Immature natural killer cell (primary cell): ENCODE data around the gene PAM16. TPM values are rescaled to one million over a fixed set of nuclear protein-coding genes. Genes with fewer than 3 reads are reported as not detected.
A peak's percentile ranks its signal among the peaks of the same experiment; 100 is the strongest.

Experiments
- DNase-seq, 3 donors: peaks; one replicate each; pipeline ENCODE4 v3.0.0; 2022; ENCODE audit warnings: mixed read lengths in 1 of 3
- H3K27ac Mint-ChIP-seq, 6 donors: one replicate each; pipeline ENCODE4 v1.8.0; 2020; ENCODE audit warnings: mixed read lengths in 6 of 6, mild to moderate bottlenecking in 5 of 6, inconsistent platforms in 4 of 6, moderate library complexity in 3 of 6
- H3K27me3 Mint-ChIP-seq, 3 donors: one replicate each; pipeline ENCODE4 v1.8.0; 2020 to 2021; ENCODE audit warnings: low read depth in 3 of 3, mild to moderate bottlenecking in 3 of 3, mixed read lengths in 3 of 3, moderate library complexity in 3 of 3, inconsistent platforms in 1 of 3
- H3K36me3 Mint-ChIP-seq, 3 donors: one replicate each; pipeline ENCODE4 v1.8.0; 2020; ENCODE audit warnings: mixed read lengths in 3 of 3, inconsistent platforms in 2 of 3, mild to moderate bottlenecking in 2 of 3
- H3K4me1 Mint-ChIP-seq, 2 donors: one replicate each; pipeline ENCODE4 v1.8.0; 2020; ENCODE audit warnings: inconsistent platforms in 2 of 2, mild to moderate bottlenecking in 2 of 2, mixed read lengths in 2 of 2, moderate library complexity in 1 of 2
- H3K4me3 Mint-ChIP-seq, 5 donors: one replicate each; pipeline ENCODE4 v1.8.0; 2020; ENCODE audit warnings: mild to moderate bottlenecking in 5 of 5, mixed read lengths in 5 of 5, inconsistent platforms in 3 of 5, moderate library complexity in 3 of 5
- H3K9me3 Mint-ChIP-seq, 6 donors: one replicate each; pipeline ENCODE4 v1.8.0; 2020; ENCODE audit warnings: mild to moderate bottlenecking in 6 of 6, mixed read lengths in 6 of 6, inconsistent platforms in 4 of 6, moderate library complexity in 3 of 6
- polyA plus RNA-seq, 3 donors: library from polyadenylated mRNA; unstranded; fragments of 300-500 nt; fragmentation: Illumina TruSeq; gene quantifications; one replicate each; pipeline ENCODE4 v1.2.3, GENCODE V29; 2021

Gene PAM16
- polyA plus RNA-seq, 3 donors from 2014 or later: 32.9 to 61.6 (median 36.3) TPM

DNA sequence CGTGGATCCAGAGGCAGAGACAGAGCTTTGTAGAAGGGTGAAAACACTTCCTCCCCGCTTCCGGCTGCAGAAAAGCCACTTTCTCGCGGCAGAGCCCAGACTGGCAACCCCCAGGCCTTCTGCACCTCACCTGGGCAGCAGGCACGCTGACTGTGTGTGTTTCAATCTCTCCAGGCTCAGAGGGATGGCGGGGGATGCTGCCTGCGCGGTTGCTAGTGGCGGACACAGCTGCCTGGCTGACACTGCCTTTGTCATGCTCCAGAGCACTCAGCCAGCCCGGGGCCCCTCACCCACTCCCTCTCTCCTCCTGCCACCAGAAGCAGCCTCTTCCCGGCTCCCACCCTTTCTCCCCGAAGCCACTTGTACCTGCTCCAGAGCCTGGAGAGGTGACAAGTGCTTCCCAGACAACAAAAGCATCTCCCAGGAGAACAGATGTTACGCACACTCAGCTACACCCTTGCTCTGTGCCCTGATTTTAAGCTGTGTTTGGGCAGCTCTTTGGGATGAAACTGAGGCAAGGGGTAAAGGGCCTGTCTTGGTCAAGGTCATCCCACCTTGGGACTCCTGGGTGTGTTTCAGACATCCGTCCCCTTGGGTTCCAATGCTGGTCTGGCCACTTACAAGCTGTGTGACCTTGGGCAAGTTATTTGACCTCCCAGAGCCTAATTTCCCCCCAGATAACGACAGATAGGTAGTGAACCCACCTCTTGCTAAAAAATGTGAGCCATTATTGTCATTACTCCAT, 44.5 kb downstream of the PAM16 start:
- DNase-seq: peak; percentile 38 to 51 (median 50)
- peaks cover 17% of the 10 kb centered on the region in 2 donors for H3K4me1 Mint-ChIP-seq
- peak overlapping the region; percentile 98 to 100 (median 99) for H3K27ac Mint-ChIP-seq
- H3K27me3 Mint-ChIP-seq: peaks cover 4 to 10% (median 5%) of the 10 kb centered on the region in 3 donors
- H3K9me3 Mint-ChIP-seq: no peaks in the 10 kb centered on the region
- peaks cover 0 to 7% (median 0%) of the 10 kb centered on the region in 3 donors for H3K36me3 Mint-ChIP-seq
- H3K4me3 Mint-ChIP-seq: peak overlapping the region; percentile 90 to 96 (median 95)

- H3K4me3 Mint-ChIP-seq: no peak overlapping the region
- peaks cover 17% of the 10 kb centered on the region in 2 donors for H3K4me1 Mint-ChIP-seq
- peaks cover 4 to 10% (median 5%) of the 10 kb centered on the region in 3 donors for H3K27me3 Mint-ChIP-seq
- peak overlapping the region in 2 of 6 donors; percentile 27 to 30 for H3K27ac Mint-ChIP-seq
- no peak for DNase-seq
- no peaks in the 10 kb centered on the region for H3K9me3 Mint-ChIP-seq
- H3K36me3 Mint-ChIP-seq: peaks cover 0 to 11% (median 0%) of the 10 kb centered on the region in 3 donors
Observed at GRCh38 chr16:4303973-4304372, 47.1 kb downstream of the PAM16 start.

GRCh38 chr16:4301968-4302367, 49.2 kb downstream of the PAM16 start:
- DNase-seq: no peak
- Mint-ChIP-seq H3K4me3 (no peak overlapping the region), H3K36me3 (peaks cover 0 to 7% (median 0%) of the 10 kb centered on the region in 3 donors), H3K9me3 (no peaks in the 10 kb centered on the region), H3K27me3 (peaks cover 3 to 4% (median 4%) of the 10 kb centered on the region in 3 donors), H3K4me1 (peaks cover 12 to 13% of the 10 kb centered on the region in 2 donors), H3K27ac (no peak overlapping the region)

DNA sequence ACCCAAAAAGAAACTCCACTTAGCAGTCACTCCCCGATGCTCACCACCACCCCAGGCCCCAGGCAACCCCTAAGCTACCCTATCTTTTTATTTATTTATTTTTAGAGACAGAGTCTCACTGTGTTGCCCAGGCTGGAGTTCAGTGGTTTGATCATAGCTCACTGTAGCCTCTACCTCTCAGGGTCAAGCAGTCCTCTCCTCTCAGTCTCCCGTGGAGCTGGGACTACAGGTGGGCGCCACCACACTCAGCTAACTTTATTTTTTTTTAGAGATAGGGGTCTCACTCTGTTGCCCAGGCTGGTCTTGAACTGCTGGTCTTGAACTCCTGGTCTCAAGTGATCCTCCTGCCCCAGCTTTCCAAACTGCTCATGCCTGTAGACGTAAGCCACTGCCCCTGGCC, 49.9 kb downstream of the PAM16 start:
- H3K27me3 Mint-ChIP-seq: peaks cover under 1 to 3% (median 2%) of the 10 kb centered on the region in 3 donors
- H3K27ac Mint-ChIP-seq: no peak overlapping the region
- peaks cover 4 to 5% of the 10 kb centered on the region in 2 donors for H3K4me1 Mint-ChIP-seq
- DNase-seq: no peak
- no peaks in the 10 kb centered on the region for H3K9me3 Mint-ChIP-seq
- H3K4me3 Mint-ChIP-seq: no peak overlapping the region
- H3K36me3 Mint-ChIP-seq: peaks cover 0 to 7% (median 0%) of the 10 kb centered on the region in 3 donors

DNA sequence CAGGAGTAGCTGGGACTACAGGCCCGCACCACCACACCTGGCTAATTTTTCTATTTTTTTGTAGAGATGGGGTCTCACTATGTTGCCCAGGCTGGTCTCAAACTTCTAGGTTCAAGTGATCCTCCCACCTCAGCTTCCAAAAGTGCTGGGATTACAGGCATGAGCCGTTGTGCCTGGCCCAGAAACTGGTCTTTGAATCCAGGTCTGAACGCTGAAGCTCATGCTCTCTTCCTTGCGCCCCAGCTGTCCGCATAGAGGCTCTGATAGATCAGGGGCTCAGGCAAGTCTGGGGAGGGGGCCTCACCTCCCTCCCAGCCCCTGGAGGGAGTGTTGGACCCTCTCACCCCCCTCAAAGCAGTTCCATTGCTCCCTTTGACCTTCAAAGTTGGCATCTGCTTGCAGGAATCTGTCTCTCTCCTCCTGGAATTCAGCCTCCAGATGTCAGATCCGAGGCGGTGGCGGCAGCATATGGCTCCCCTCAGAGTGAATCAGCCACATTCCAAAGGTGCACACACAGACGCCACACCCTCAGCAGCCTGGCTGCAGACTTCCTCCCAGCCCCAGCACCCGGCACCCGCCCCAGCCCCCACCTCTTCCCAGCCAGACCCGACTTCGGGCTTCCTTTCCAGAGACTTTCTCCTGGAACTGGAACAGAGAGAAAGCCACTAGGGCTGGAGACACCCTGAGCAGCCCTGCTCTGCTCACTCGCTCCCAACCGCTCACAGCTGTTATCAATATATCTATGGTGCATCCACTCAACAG, 52.2 kb downstream of the PAM16 start:
- Mint-ChIP-seq H3K27ac (no peak overlapping the region), H3K4me3 (no peak overlapping the region), H3K27me3 (no peaks in the 10 kb centered on the region), H3K36me3 (peaks cover 0 to 7% (median 0%) of the 10 kb centered on the region in 3 donors), H3K9me3 (no peaks in the 10 kb centered on the region), H3K4me1 (no peaks in the 10 kb centered on the region)
- DNase-seq: no peak

GRCh38 chr16:4297480-4297879, 53.6 kb downstream of the PAM16 start:
- Mint-ChIP-seq H3K27ac (no peak overlapping the region), H3K36me3 (peaks cover 0 to 7% (median 0%) of the 10 kb centered on the region in 3 donors), H3K9me3 (no peaks in the 10 kb centered on the region), H3K4me3 (no peak overlapping the region), H3K27me3 (peaks cover 0 to 2% (median 0%) of the 10 kb centered on the region in 3 donors), H3K4me1 (no peaks in the 10 kb centered on the region)
- no peak for DNase-seq

- Mint-ChIP-seq H3K4me1 (no peaks in the 10 kb centered on the region), H3K36me3 (no peaks in the 10 kb centered on the region), H3K4me3 (no peak overlapping the region)
Observed at GRCh38 chr16:4295581-4295980, 55.5 kb downstream of the PAM16 start.

GRCh38 chr16:4293822-4294457, 57.2 kb downstream of the PAM16 start:
- Mint-ChIP-seq H3K27me3 (peaks cover 0 to 4% (median 2%) of the 10 kb centered on the region in 3 donors), H3K9me3 (no peaks in the 10 kb centered on the region), H3K4me1 (no peaks in the 10 kb centered on the region), H3K36me3 (no peaks in the 10 kb centered on the region), H3K4me3 (no peak overlapping the region), H3K27ac (no peak overlapping the region)
- DNase-seq: no peak

More at GRCh38 chr16:4295581-4295980, 55.5 kb downstream of the PAM16 start:
- no peak for DNase-seq
- H3K9me3 Mint-ChIP-seq: no peaks in the 10 kb centered on the region
- H3K27ac Mint-ChIP-seq: peak overlapping the region in 1 of 6 donors; percentile 62
- H3K27me3 Mint-ChIP-seq: peaks cover 0 to 4% (median 2%) of the 10 kb centered on the region in 3 donors

GRCh38 chr16:4293181-4293716, 57.9 kb downstream of the PAM16 start:
- H3K4me3 Mint-ChIP-seq: no peak overlapping the region
- DNase-seq: no peak
- H3K27ac Mint-ChIP-seq: no peak overlapping the region
- H3K27me3 Mint-ChIP-seq: peaks cover 2 to 6% (median 4%) of the 10 kb centered on the region in 3 donors
- H3K36me3 Mint-ChIP-seq: no peaks in the 10 kb centered on the region
- H3K4me1 Mint-ChIP-seq: peaks cover under 1 to 4% of the 10 kb centered on the region in 2 donors
- H3K9me3 Mint-ChIP-seq: no peaks in the 10 kb centered on the region

- Mint-ChIP-seq H3K27ac (no peak overlapping the region), H3K4me1 (peaks cover 7 to 10% of the 10 kb centered on the region in 2 donors), H3K9me3 (peaks cover 0 to 1% (median 0%) of the 10 kb centered on the region in 6 donors), H3K36me3 (no peaks in the 10 kb centered on the region), H3K4me3 (no peak overlapping the region), H3K27me3 (peaks cover 2 to 8% (median 4%) of the 10 kb centered on the region in 3 donors)
- no peak for DNase-seq
Observed at GRCh38 chr16:4291699-4292098, 59.4 kb downstream of the PAM16 start.

Other genes starting within 250 kb of the PAM16 start
- gene ADCY9, start 234.9 kb downstream of the PAM16 start, polyA plus RNA-seq: 1 to 10 TPM; 1.1 to 1.5 (median 1.4) TPM
- not detected for gene SRL, start 109.2 kb downstream of the PAM16 start, polyA plus RNA-seq
- under 1 TPM; 0.16 to 0.69 (median 0.41) TPM for gene TFAP4, start 78.3 kb downstream of the PAM16 start, polyA plus RNA-seq
- gene GLIS2, start 35.3 kb downstream of the PAM16 start, polyA plus RNA-seq: not detected
- under 1 TPM in 2 of 3 donors, not detected in 1; 0.07 to 0.20 TPM for gene VASN, start 20.5 kb upstream of the PAM16 start, polyA plus RNA-seq
- gene CORO7, start 65.3 kb upstream of the PAM16 start, polyA plus RNA-seq: 100 to 1,000 TPM in 1 of 3 donors, 10 to 100 TPM in 2; 37.6 to 112 (median 37.8) TPM
- 10 to 100 TPM; 32.7 to 42.4 (median 38.7) TPM for gene DNAJA3, start 74.5 kb upstream of the PAM16 start, polyA plus RNA-seq
- gene NMRAL1, start 123.3 kb upstream of the PAM16 start, polyA plus RNA-seq: 10 to 100 TPM; 46.1 to 65.3 (median 60.7) TPM
- gene HMOX2, start 125.1 kb upstream of the PAM16 start, polyA plus RNA-seq: 100 to 1,000 TPM; 130 to 225 (median 196) TPM
- gene CDIP1, start 187.5 kb upstream of the PAM16 start, polyA plus RNA-seq: 10 to 100 TPM; 26.9 to 51.9 (median 47.8) TPM
- gene C16orf96, start 205.0 kb upstream of the PAM16 start, polyA plus RNA-seq: not detected